ENCODE data around the gene CLN6.
A peak's percentile ranks its signal among the peaks of the same experiment; 100 is the strongest.

CLN6 gene

DNA sequence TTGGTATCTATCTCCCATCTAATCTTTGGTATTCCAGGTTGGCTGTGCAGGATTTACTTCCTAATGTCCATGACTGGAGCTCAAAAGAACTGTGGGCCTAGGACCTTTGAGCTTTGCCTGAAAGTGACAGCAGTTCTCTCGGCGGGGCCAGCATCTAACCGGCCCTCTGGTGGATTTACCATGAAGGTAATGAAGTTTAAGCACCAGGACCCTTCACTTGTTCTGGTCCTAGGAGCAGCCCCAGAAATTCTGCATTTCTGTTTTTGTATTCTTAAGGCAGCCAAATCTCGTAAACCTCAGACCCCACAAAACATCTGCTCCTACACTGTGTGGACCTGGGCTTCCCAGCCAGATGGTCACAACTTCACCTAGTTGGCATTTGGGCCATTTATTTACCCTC lies 37.4 kb downstream of the CLN6 start:
- TF ChIP-seq, protein P1, sequence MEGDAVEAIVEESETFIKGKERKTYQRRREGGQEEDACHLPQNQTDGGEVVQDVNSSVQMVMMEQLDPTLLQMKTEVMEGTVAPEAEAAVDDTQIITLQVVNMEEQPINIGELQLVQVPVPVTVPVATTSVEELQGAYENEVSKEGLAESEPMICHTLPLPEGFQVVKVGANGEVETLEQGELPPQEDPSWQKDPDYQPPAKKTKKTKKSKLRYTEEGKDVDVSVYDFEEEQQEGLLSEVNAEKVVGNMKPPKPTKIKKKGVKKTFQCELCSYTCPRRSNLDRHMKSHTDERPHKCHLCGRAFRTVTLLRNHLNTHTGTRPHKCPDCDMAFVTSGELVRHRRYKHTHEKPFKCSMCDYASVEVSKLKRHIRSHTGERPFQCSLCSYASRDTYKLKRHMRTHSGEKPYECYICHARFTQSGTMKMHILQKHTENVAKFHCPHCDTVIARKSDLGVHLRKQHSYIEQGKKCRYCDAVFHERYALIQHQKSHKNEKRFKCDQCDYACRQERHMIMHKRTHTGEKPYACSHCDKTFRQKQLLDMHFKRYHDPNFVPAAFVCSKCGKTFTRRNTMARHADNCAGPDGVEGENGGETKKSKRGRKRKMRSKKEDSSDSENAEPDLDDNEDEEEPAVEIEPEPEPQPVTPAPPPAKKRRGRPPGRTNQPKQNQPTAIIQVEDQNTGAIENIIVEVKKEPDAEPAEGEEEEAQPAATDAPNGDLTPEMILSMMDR (IDR thresholded peaks at IDR 0.05; ENCODE audit: borderline replicate concordance, control extremely low read depth, extremely low read depth, insufficient read depth, missing control alignments) = no peak
- no peak for DNase-seq (ENCODE audit: low spot score)
- in situ Hi-C loops (cut with MboI; ENCODE audit: low sequenced_read_pairs, unreplicated experiment) = no loop called here

DNA sequence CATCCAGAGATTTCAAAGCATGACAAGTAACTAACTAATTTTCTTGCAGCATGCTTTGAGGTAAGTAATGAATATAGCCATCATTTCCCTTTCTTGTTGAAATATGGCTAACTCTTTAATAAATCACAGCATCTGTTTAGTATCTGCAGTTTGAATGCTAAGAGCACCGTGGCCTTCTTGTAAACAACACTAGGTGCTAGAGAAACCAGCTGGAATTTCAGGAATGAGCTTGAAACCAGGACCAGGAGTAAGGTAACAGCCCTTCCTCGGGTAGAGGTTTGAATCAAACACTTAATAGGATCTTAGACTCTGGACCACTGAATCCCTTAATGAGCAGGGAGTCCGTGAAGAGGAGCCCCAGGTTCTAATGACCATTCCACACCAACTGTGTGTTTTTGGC lies 38.0 kb downstream of the CLN6 start:
- DNase-seq (ENCODE audit: low spot score) = no peak
- in situ Hi-C loops (cut with MboI; ENCODE audit: low sequenced_read_pairs, unreplicated experiment) = no loop called here
- TF ChIP-seq, protein P1 (IDR thresholded peaks at IDR 0.05; ENCODE audit: borderline replicate concordance, control extremely low read depth, extremely low read depth, insufficient read depth, missing control alignments) = no peak

DNA sequence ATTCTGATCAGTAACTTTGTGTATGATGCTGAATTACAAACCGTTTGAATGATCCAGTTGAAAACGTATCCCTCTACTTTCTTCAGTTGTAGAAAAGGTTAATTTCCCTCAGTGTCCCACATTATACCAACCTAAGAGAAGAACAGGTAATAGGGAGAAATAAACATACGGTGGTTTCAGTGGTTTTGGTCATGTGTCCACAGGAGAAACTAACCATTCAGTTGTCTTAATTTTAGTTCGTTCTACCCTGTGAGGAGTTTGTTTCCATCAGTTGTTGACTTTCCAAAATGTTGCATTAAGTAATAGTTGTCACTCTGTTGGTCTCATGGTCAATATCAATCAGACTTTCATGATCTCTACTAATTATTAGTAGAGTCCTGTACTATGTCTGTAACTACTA lies 39.5 kb downstream of the CLN6 start:
- TF ChIP-seq, protein P1 (IDR thresholded peaks at IDR 0.05; ENCODE audit: borderline replicate concordance, control extremely low read depth, extremely low read depth, insufficient read depth, missing control alignments) = no peak
- in situ Hi-C loops (cut with MboI; ENCODE audit: low sequenced_read_pairs, unreplicated experiment) = no loop called here
- DNase-seq (ENCODE audit: low spot score) = no peak

DNA sequence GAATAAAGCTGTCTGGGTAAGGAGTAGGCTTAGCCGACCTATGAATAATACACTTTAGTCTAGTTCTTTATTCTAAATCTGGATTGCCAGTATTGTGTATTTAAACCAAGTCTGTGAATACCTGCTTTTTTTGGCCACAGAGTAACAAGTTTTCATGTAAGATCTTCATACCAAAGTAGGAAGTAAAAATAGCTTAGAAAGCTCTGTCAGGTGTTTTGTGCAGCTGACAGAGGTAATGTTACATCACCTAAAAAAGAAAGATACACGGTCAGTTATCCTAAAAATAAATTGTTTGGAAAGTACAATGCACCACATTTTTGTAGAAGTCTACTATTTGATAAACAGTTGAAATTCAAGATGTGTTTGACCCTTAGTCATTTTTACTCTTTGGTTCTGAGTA lies 40.9 kb downstream of the CLN6 start:
- TF ChIP-seq, protein P1 (IDR thresholded peaks at IDR 0.05; ENCODE audit: borderline replicate concordance, control extremely low read depth, extremely low read depth, insufficient read depth, missing control alignments) = no peak
- in situ Hi-C loops (cut with MboI; ENCODE audit: low sequenced_read_pairs, unreplicated experiment) = no loop called here
- peak; percentile 16 for DNase-seq (ENCODE audit: low spot score)

DNA sequence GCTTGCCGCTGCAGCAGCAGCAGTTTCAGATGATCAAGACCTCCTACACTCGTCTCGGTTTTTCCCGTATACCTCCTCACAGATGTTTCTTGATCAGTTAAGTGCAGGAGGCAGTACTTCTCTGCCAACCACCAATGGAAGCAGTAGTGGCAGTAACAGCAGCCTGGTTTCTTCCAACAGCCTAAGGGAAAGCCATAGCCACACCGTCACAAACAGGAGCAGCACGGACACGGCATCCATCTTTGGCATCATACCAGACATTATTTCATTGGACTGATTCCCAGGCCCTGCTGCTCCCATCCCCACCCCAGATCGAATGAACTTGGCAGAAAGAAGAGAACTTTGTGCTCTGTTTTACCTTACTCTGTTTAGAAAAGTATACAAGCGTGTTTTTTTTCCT lies 42.0 kb downstream of the CLN6 start:
- in situ Hi-C loops (cut with MboI; ENCODE audit: low sequenced_read_pairs, unreplicated experiment) = no loop called here
- TF ChIP-seq, protein P1 (IDR thresholded peaks at IDR 0.05; ENCODE audit: borderline replicate concordance, control extremely low read depth, extremely low read depth, insufficient read depth, missing control alignments) = no peak
- DNase-seq (ENCODE audit: low spot score) = no peak

DNA sequence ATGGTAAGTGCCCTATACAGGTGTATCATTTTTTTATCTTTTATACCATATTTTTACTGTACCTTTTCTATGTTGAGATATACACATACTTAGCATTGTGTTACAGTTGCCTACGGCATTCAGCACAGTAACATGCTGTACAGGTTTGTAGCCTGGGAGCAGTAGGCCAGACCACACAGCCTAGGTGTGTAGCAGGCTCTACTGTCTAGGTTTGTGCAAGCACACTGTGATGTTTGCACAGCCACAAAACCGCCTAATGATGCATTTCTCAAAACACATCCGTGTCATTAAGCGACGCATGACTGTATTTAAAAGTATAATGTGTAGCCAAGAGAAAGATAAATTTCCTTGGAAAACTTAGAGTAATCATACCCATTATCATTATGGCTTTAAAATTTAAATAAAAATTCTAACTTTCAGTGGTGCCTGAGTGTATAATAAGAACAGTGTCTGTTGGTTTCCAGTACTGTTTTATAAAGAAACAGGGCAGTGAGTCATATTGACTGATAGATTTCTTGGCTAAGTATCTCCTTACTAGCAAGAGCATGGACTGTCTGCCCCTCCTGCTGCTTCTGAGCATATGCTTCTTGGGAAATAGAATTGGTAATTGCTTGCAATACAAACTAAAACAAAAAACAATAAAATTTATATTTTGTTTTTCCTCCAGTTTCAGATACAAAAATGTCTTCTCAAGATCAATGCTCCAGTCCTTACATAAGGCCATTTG lies 42.7 kb downstream of the CLN6 start:
- in situ Hi-C loops (cut with MboI; ENCODE audit: low sequenced_read_pairs, unreplicated experiment) = no loop called here

More for the DNA sequence above, 42.7 kb downstream of the CLN6 start:
- TF ChIP-seq, protein P1 (IDR thresholded peaks at IDR 0.05; ENCODE audit: borderline replicate concordance, control extremely low read depth, extremely low read depth, insufficient read depth, missing control alignments) = no peak
- DNase-seq (ENCODE audit: low spot score) = no peak

All from GM13976 (cell line).